Omental fat pad (tissue), 4 donors: ENCODE measurements around the gene PEX1. TPM values are rescaled to one million over a fixed set of nuclear protein-coding genes. Genes with fewer than 3 reads are reported as not detected.

Experiments
- ATAC-seq: fragments of 150-250 bp; one replicate; pipeline ENCODE4 v1.9.1; 2016; ENCODE audit warnings: mild to moderate bottlenecking, moderate library complexity; ENCODE audit not compliant: low FRiP score
- DNase-seq: peaks from one replicate; pipeline ENCODE4 v3.0.0-alpha.2; 2019; ENCODE audit warnings: low spot score
- total RNA-seq, 4 donors: library from RNA; depleted of rRNA; stranded (reverse); fragments of >200 nt; gene quantifications; one replicate each; pipeline ENCODE4 v1.1.0, GENCODE V29; 2016
- TF ChIP-seq, protein P1 (sequence below), 3 donors: fragments of 450-650 bp; IDR thresholded peaks; one replicate each; pipeline ENCODE4 v1.5.1; 2016 to 2017; ENCODE audit warnings: antibody characterized with exemption in 3 of 3, mild to moderate bottlenecking in 3 of 3, moderate library complexity in 2 of 3

The PEX1 gene
- total RNA-seq, 4 donors from 2014 or later = 9.8 to 23.5 (median 14.3) TPM

DNA sequence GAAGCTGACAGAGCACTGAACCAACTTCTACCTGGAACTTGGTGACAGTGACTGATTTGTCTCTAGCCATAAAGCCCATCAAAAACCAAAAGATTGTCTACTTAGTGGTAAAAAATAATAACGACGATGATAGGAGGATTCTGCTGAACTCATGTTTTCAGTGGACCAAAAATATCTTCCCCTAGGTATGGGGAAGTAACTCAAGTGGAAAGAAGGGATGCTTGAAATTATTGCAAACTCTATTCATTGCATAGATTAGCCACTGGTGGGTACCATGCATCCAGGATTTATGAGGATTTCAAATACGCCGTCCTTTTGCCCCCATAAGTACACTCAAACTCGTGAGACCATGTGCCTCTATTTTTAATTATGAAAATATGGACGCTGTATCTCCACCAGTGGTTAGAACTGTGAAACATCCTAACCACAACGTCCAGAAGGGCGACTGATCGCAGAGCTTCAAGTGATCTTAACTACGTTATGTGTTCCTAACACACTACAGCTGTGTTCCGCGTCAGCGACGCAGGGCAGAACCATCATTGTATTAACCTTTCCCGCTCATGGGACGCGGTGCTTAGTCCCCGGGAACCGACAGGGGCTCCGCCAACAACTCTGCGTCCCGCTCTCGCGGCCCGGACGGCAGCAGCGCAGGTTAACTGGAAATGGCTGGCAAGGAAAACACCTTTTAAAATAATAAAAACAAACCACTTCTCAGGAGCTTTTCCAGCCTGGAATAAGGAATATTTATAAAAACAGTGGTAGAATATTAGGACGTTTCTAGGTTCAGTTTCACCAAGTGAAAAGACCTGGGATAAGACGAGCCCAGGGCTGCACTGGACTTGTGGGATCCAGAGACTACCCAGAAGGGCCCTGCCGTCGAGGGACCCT is 776 bp downstream of the PEX1 start:
- DNase-seq = peak; percentile 25
- ATAC-seq = peak; percentile 52
- TF ChIP-seq, protein P1, sequence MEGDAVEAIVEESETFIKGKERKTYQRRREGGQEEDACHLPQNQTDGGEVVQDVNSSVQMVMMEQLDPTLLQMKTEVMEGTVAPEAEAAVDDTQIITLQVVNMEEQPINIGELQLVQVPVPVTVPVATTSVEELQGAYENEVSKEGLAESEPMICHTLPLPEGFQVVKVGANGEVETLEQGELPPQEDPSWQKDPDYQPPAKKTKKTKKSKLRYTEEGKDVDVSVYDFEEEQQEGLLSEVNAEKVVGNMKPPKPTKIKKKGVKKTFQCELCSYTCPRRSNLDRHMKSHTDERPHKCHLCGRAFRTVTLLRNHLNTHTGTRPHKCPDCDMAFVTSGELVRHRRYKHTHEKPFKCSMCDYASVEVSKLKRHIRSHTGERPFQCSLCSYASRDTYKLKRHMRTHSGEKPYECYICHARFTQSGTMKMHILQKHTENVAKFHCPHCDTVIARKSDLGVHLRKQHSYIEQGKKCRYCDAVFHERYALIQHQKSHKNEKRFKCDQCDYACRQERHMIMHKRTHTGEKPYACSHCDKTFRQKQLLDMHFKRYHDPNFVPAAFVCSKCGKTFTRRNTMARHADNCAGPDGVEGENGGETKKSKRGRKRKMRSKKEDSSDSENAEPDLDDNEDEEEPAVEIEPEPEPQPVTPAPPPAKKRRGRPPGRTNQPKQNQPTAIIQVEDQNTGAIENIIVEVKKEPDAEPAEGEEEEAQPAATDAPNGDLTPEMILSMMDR (IDR thresholded peaks at IDR 0.05) = no peak

DNA sequence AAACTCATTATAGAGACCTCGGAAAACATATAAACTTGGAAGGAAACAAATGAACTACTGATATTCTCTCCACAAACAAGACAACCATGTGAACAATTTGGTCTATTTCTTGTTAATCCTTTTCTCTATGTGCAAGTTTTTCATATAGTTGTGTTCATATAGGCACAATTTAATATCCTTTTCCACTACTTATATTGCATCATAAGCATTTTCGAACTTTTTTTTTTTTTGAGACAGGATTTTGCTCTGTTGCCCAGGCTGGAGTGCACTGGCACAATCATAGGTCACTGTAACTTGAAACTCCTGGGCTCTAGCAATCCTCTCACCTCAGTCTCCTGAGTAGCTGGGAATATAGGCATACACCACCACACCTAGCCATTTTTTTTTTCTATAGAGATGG is 5.2 kb downstream of the PEX1 start:
- TF ChIP-seq, protein P1 (IDR thresholded peaks at IDR 0.05) = no peak
- no peak for DNase-seq
- no peak for ATAC-seq

DNA sequence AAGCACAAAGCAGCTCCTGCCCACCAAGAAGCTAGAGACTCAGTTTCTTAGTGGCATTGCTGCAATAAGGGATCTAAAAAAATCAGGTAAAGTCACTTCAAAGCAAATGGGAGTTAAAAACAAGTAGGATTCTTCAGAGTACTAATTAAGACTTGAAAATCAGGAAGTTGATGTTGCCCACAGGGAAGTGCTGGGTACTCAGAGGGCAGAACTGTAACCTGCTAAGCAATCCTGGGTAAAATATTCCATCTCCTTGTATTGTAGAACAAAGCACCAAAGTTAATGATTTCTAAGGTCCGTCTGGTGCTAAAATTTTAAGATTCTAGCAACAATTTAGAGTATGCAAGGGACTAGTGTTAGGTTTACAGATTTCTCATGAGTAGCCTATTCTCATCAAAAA is 8.3 kb downstream of the PEX1 start:
- ATAC-seq (no peak), DNase-seq (no peak)
- TF ChIP-seq, protein P1 (IDR thresholded peaks at IDR 0.05) = no peak

DNA sequence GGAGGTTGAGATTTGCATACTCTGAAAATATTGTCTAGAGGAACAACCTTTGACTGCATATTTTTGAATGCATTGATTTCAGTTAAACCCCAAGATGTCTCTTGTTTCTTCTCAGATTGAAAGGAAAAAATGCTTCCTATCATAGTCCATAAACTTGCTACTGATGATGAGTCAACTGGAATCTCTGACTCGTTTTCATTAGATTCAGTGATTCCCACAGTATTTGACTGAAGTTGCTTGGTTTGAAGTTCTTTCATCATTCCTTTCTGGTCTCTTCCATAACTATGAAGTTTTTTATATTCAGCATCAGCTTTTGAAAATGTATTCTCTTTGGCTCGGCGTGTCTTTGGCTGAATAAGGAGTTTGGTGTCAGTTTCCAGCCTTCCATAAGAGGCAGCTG is 10.7 kb downstream of the PEX1 start:
- DNase-seq = no peak
- ATAC-seq = no peak
- TF ChIP-seq, protein P1 (IDR thresholded peaks at IDR 0.05) = no peak

DNA sequence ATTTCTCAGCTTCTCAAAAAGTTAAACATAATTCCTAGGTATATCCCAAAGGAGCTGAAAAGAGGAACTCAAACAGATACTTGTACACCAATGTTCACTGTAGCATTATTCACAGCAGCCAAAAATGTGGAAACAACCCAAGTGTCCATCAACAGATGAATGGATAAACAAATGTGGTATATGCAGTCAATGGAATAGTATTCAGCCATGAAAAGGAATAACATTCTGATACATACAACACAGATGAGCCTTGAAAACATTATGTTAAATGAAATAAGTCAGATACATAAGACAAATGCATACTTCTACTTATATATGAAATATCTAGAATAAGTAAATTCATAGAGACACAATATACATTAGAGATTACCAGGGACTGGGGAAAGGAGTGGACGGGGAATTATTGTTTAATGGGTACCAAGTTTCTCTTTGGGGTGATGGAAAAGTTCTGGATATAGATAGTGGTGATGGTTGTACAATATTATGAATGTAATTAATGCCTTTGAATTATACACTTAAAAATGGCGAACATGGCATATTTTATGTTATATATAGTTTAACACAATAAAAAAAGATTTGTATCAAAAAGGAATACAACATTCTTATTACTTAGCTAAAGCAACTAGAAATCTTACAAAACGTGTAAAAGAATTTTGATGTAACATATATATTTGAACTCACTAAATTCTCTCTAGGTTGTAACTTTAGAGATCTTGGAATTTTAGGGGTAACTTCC is 15.0 kb downstream of the PEX1 start:
- TF ChIP-seq, protein P1 (IDR thresholded peaks at IDR 0.05) = no peak
- DNase-seq (no peak), ATAC-seq (no peak)

DNA sequence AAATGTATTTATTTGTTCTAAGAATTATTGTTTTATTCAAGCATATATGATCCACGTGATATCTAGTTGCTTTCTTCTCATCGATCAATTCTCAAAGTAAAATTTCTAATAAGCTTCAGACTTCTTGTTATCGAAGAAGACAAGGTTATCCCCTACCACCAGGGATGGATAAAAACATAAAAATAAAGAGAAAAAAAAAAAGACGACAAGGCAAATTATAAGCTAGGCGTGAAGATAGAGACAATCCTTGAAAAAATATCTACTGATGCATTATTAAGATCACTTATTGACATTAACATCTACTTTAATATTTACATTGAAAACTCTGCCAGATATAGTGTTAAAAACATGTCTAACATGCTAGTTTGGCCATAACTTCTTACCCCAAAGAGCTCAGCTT is 19.4 kb downstream of the PEX1 start:
- DNase-seq (no peak), ATAC-seq (no peak)
- TF ChIP-seq, protein P1 (IDR thresholded peaks at IDR 0.05) = no peak
